HG02642 (cell line): ENCODE results near the gene PWWP2B.
"Not testable (repeated sequence)": the region's sequence is repeated elsewhere in the genome, so short reads cannot be mapped to it uniquely, and the experiment has no call there.

ENCODE experiments used
- ATAC-seq: cut with Tn5 transposase; IDR thresholded peaks from one replicate; pipeline ENCODE4 v1.9.1; 2021; ENCODE audit warnings: mild to moderate bottlenecking; ENCODE audit not compliant: unreplicated experiment, poor library complexity

Gene PWWP2B

DNA sequence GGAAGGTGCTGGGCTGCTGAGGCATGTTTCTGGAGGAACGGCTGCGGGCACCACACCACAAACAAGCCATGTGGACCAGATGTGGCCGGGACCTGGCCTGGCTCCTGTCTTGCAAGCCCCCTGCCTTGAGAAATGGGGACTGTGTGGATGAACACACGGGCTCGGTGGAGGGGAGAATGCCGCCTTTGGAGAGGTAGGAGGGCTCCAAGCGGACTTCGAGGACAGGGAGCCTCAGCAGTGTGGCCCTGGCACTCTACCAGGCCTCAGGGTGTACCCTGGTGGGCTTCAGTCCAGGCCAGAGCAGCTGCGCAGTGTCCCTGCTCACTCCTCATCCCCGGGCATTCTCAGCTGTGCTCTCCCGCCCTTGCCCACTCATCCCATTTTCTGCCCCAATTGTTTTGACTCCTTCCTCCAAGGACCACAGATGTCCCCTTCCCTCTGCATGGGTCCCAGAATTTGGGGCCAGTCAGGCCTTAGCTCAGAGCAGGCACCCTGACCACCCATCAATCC is 31.5 kb downstream of the PWWP2B start:
- no peak for ATAC-seq

- no peak for ATAC-seq
These were observed 32.6 kb downstream of the PWWP2B start for GRCh38 chr10:132429281-132430230.

DNA sequence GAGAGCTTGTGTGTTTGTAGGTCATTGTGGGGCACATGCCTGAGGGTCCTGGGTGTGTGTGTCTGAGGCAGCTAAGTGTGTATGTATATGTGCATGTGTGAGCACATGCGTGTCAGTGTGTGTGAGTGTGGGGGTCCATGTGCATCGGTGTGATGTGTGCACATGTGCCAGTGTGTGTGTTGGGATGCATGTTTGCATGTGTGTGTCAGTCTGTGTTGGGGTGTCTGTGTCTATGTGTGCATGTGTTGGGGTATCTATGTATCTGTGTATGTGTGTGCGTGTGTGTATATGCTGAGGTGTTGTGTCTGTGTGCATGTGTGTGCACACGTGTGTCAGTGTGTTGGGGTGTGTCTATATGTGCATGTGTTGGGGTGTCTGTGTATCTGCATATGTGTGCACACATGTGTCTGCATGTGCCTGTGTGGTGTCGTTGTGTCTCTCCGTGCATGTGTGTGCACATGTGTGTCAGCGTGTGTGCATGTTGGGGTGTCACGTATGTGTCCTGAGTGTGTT is 33.3 kb downstream of the PWWP2B start:
- no peak for ATAC-seq

- no peak for ATAC-seq
These were observed 33.9 kb downstream of the PWWP2B start for GRCh38 chr10:132430861-132431271.

- ATAC-seq = no peak
These were observed 34.7 kb downstream of the PWWP2B start for GRCh38 chr10:132431537-132432175.

- ATAC-seq = no peak
These were observed 35.2 kb downstream of the PWWP2B start for GRCh38 chr10:132432176-132432540.

- ATAC-seq = no peak
These were observed 36.8 kb downstream of the PWWP2B start for GRCh38 chr10:132433671-132434340.

GRCh38 chr10:132434405-132435005 is 37.5 kb downstream of the PWWP2B start:
- no peak for ATAC-seq

DNA sequence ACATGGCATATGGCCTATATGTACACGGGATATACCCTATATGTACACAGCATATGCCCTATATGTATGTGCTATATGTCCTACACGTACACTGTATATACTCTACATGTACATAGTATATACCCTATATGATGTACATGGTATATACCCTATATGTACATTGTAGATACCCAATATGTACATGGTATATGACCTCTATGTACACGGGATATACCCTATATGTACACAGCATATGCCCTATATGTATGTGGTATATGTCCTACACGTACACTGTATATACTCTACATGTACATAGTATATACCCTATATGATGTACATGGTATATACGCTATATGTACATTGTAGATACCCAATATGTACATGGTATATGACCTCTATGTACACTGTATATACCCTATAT is 38.3 kb downstream of the PWWP2B start:
- not testable (repeated sequence) for ATAC-seq

- ATAC-seq = not testable (repeated sequence)
These were observed 39.1 kb downstream of the PWWP2B start for GRCh38 chr10:132436096-132436495.

- no peak for ATAC-seq
These were observed 39.9 kb downstream of the PWWP2B start for GRCh38 chr10:132436861-132437410.

- ATAC-seq = no peak
These were observed 40.5 kb downstream of the PWWP2B start for GRCh38 chr10:132437541-132437950.

DNA sequence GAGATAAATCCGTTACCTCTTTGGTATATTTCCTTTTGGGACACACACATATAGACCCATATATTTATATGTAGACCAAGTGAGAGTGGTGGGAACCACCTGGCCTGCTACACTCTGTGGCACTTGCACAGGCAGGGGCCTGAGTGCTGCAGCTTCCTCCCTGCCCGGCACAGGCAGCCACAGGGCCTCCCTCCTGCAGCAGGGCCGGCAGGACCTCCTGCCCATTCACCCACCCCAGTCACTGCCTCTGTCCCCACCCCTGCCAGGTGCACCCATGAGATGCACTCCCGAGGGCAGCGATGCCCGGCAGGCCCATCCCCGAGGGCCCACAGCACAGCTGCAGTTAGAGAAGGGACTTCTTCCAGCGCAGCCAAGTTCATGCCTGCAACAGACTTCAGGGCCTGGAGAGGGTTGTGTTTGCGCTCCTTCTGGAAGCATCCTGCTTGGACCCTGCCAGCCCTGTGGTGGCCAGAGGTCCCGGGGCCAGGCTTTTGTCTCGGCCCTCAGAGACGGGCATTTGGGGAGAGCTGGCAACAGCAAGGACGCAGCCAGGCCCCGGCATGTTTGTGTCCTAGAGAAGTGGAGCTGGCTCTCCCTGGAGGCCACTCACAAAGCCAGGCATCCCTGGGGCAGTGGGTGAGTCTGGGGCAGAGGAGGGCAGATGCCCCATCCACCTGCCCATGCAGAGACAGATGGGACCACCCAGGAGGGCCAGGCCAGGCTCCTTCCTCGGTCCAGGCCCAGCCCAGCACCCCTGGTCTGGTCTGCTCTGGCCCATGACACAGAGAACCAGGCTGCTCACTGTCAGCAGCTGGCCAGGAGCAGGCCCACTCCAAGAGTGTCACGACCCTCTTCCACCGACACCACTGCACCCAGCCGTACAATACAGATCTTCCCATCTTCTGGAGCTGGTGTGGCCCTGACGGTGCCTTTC is 41.4 kb downstream of the PWWP2B start:
- no peak for ATAC-seq

GRCh38 chr10:132439025-132439388 is 42.0 kb downstream of the PWWP2B start:
- ATAC-seq = no peak

- no peak for ATAC-seq
These were observed 42.6 kb downstream of the PWWP2B start for GRCh38 chr10:132439424-132440163.

DNA sequence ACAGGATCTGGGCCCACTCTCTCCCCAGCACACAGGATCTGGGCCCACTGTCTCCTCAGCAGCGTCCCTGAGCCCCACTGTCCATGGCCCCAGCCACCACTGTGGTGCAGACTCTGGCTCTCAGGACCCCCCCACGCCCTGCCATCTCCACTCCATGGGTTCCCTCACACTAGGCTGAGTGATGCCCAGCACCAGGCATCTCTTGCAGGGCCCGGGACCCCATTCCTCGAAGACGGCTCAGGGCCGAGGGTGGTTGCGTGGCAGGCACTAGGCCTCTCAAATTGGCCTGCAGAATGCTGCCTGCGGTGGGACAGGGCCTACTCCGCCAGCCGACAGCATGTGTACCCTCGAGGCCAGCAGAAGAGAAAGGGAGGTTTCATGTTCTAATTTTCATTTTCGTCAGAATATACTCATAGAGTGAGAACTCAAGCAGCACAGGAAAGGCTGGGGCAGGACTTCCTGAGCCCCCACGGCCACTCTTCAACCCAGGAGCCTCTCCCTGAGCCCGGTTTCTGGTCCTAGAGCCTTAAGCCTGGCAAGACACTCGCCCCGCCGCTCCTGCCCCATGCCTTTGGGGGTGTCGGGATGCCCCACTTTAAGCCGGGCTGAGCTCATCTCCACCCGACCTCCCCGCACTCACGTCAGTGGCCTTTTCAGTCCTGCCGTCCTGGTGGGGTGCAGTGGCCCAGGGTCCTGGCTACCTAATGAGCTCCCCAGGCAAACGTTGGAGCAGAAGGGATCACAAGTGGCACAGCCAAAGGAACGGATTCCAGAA is 44.0 kb downstream of the PWWP2B start:
- no peak for ATAC-seq

- no peak for ATAC-seq
These were observed 45.0 kb downstream of the PWWP2B start for GRCh38 chr10:132441818-132442524.
